NCI-H510A (cell line): ENCODE measurements around the gene LHX5.
"Not testable (repeated sequence)": the region's sequence is repeated elsewhere in the genome, so short reads cannot be mapped to it uniquely, and the experiment has no call there.

Source experiments
- DNase-seq: peaks from one replicate; lab custom pipeline; 2025; lab: John Stamatoyannopoulos, UW

LHX5 gene

GRCh38 chr12:113471619-113472171 is at the start of gene LHX5:
Gene LHX5 (minus strand): TSS chr12:113471871. CDS start chr12:113471498, 373 bp downstream.
- peak; percentile 60 for DNase-seq

GRCh38 chr12:113519464-113520307 is 48.0 kb upstream of the LHX5 start:
- no peak for DNase-seq

- no peak for DNase-seq
Observed at GRCh38 chr12:113515082-113515856, 43.6 kb upstream of the LHX5 start.

- DNase-seq: no peak
Observed at GRCh38 chr12:113514602-113515001, 42.9 kb upstream of the LHX5 start.

GRCh38 chr12:113512568-113512967 is 40.9 kb upstream of the LHX5 start:
- DNase-seq: no peak

- no peak for DNase-seq
Observed at GRCh38 chr12:113506867-113507266, 35.2 kb upstream of the LHX5 start.

GRCh38 chr12:113505941-113506340 is 34.3 kb upstream of the LHX5 start:
- no peak for DNase-seq

GRCh38 chr12:113504917-113505316 is 33.2 kb upstream of the LHX5 start:
- no peak for DNase-seq

- DNase-seq: no peak
Observed at GRCh38 chr12:113500782-113501311, 29.2 kb upstream of the LHX5 start.

GRCh38 chr12:113500306-113500675 is 28.6 kb upstream of the LHX5 start:
- no peak for DNase-seq

GRCh38 chr12:113498490-113498889 is 26.8 kb upstream of the LHX5 start:
- no peak for DNase-seq

- no peak for DNase-seq
Observed at GRCh38 chr12:113497693-113498092, 26.0 kb upstream of the LHX5 start.

- DNase-seq: not testable (repeated sequence)
Observed at GRCh38 chr12:113495941-113496340, 24.3 kb upstream of the LHX5 start.

GRCh38 chr12:113488322-113488721 is 16.7 kb upstream of the LHX5 start:
- no peak for DNase-seq

GRCh38 chr12:113486722-113487121 is 15.1 kb upstream of the LHX5 start:
- no peak for DNase-seq

GRCh38 chr12:113485330-113485729 is 13.7 kb upstream of the LHX5 start:
- DNase-seq: no peak

- DNase-seq: no peak
Observed at GRCh38 chr12:113482334-113482733, 10.7 kb upstream of the LHX5 start.

GRCh38 chr12:113480336-113480971 is 8.8 kb upstream of the LHX5 start:
- no peak for DNase-seq

GRCh38 chr12:113479590-113480335 is 8.1 kb upstream of the LHX5 start:
- no peak for DNase-seq

- DNase-seq: no peak
Observed at GRCh38 chr12:113479216-113479589, 7.5 kb upstream of the LHX5 start.

GRCh38 chr12:113478351-113479011 is 6.8 kb upstream of the LHX5 start:
- DNase-seq: no peak
